ENCODE measurements around the gene IFIT2. TPM values are rescaled to one million over a fixed set of nuclear protein-coding genes. Genes with fewer than 3 reads are reported as not detected.

The IFIT2 gene
- total RNA-seq, 1 experiment from 2014 or later, result 0.15 TPM

DNA sequence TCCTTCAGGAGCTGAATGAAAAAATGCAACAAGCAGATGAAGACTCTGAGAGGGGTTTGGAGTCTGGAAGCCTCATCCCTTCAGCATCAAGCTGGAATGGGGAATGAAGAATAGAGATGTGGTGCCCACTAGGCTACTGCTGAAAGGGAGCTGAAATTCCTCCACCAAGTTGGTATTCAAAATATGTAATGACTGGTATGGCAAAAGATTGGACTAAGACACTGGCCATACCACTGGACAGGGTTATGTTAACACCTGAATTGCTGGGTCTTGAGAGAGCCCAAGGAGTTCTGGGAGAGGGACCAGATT, 5.4 kb downstream of the IFIT2 start (continued):
- TF ChIP-seq, protein P1, sequence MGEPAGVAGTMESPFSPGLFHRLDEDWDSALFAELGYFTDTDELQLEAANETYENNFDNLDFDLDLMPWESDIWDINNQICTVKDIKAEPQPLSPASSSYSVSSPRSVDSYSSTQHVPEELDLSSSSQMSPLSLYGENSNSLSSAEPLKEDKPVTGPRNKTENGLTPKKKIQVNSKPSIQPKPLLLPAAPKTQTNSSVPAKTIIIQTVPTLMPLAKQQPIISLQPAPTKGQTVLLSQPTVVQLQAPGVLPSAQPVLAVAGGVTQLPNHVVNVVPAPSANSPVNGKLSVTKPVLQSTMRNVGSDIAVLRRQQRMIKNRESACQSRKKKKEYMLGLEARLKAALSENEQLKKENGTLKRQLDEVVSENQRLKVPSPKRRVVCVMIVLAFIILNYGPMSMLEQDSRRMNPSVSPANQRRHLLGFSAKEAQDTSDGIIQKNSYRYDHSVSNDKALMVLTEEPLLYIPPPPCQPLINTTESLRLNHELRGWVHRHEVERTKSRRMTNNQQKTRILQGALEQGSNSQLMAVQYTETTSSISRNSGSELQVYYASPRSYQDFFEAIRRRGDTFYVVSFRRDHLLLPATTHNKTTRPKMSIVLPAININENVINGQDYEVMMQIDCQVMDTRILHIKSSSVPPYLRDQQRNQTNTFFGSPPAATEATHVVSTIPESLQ (CRISPR knock-in tag; IDR thresholded peaks at IDR 0.05), result no peak
- TF ChIP-seq HMGA2 (CRISPR knock-in tag; IDR thresholded peaks at IDR 0.05) (no peak), GRHL2 (CRISPR knock-in tag; IDR thresholded peaks at IDR 0.05; ENCODE audit: insufficient replicate concordance, severe bottlenecking) (no peak), ZNF671 (CRISPR knock-in tag; IDR thresholded peaks at IDR 0.05) (no peak), NFATC4 (CRISPR knock-in tag; IDR thresholded peaks at IDR 0.05) (no peak), E2F5 (CRISPR knock-in tag; IDR thresholded peaks at IDR 0.05) (no peak), OVOL2 (CRISPR knock-in tag; IDR thresholded peaks at IDR 0.05; ENCODE audit: borderline replicate concordance) (no peak), NR3C1 (CRISPR knock-in tag; conservative IDR thresholded peaks at IDR 0.05; ENCODE audit: low read depth) (no peak)

DNA sequence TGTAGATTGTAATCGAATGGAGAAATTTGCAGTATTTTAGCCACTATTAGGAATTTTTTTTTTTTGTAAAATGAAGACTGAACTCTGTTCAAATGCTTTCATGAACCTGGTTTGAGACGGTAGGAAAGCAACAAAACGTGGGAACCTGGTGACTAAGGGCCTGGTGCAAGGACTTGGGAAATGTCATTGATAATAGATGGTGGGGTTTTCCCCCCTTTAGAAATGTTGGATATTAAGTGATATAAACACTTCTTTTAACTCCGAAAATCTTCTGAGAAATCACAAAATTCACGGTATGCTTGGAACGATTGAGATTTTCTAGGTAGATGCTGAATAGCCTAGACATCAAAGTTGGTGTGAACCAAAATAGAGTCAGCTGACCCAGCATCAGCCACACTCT, 6.4 kb downstream of the IFIT2 start:
- H3K9me3 Mint-ChIP-seq, result no peaks in the 10 kb centered on the region
- DNase-seq (ENCODE audit: low spot score) (no peak), ATAC-seq (no peak)
- H3K27me3 Mint-ChIP-seq (ENCODE audit: low read depth), result no peaks in the 10 kb centered on the region
- ChIA-PET CTCF (interaction anchor here (1.7 kb wide), 1 partner anchor 61 kb away, joined by 6 read pairs; no protein-coding TSS in a partner anchor), POLR2A (no interaction called here)
- H3K27ac Mint-ChIP-seq, result no peak overlapping the region
- H3K4me1 Mint-ChIP-seq, result peaks cover 3% of the 10 kb centered on the region
- H3K4me3 Mint-ChIP-seq, result no peak overlapping the region
- no peak for TF ChIP-seq ZNF121 (CRISPR knock-in tag; IDR thresholded peaks at IDR 0.05)
- TF ChIP-seq ZNF138 (CRISPR knock-in tag; conservative IDR thresholded peaks at IDR 0.05), result no peak
- TF ChIP-seq, protein P2, sequence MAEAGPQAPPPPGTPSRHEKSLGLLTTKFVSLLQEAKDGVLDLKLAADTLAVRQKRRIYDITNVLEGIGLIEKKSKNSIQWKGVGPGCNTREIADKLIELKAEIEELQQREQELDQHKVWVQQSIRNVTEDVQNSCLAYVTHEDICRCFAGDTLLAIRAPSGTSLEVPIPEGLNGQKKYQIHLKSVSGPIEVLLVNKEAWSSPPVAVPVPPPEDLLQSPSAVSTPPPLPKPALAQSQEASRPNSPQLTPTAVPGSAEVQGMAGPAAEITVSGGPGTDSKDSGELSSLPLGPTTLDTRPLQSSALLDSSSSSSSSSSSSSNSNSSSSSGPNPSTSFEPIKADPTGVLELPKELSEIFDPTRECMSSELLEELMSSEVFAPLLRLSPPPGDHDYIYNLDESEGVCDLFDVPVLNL (CRISPR knock-in tag; IDR thresholded peaks at IDR 0.05; ENCODE audit: borderline replicate concordance, low read depth), result no peak
- TF ChIP-seq, protein P3, sequence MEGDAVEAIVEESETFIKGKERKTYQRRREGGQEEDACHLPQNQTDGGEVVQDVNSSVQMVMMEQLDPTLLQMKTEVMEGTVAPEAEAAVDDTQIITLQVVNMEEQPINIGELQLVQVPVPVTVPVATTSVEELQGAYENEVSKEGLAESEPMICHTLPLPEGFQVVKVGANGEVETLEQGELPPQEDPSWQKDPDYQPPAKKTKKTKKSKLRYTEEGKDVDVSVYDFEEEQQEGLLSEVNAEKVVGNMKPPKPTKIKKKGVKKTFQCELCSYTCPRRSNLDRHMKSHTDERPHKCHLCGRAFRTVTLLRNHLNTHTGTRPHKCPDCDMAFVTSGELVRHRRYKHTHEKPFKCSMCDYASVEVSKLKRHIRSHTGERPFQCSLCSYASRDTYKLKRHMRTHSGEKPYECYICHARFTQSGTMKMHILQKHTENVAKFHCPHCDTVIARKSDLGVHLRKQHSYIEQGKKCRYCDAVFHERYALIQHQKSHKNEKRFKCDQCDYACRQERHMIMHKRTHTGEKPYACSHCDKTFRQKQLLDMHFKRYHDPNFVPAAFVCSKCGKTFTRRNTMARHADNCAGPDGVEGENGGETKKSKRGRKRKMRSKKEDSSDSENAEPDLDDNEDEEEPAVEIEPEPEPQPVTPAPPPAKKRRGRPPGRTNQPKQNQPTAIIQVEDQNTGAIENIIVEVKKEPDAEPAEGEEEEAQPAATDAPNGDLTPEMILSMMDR (IDR thresholded peaks at IDR 0.05), result no peak
- TF ChIP-seq NFYB (CRISPR knock-in tag; conservative IDR thresholded peaks at IDR 0.05; ENCODE audit: low read depth), result no peak
- TF ChIP-seq ZNF671 (CRISPR knock-in tag; IDR thresholded peaks at IDR 0.05), result no peak
- no peak for TF ChIP-seq ATF1 (CRISPR knock-in tag; IDR thresholded peaks at IDR 0.05)
- TF ChIP-seq ELF4 (CRISPR knock-in tag; IDR thresholded peaks at IDR 0.05; ENCODE audit: low read depth), result no peak
- TF ChIP-seq IRF2 (CRISPR knock-in tag; IDR thresholded peaks at IDR 0.05; ENCODE audit: borderline replicate concordance, low read depth), result no peak
- no peak for TF ChIP-seq NR2C2 (CRISPR knock-in tag; IDR thresholded peaks at IDR 0.05)
- TF ChIP-seq, protein P4, sequence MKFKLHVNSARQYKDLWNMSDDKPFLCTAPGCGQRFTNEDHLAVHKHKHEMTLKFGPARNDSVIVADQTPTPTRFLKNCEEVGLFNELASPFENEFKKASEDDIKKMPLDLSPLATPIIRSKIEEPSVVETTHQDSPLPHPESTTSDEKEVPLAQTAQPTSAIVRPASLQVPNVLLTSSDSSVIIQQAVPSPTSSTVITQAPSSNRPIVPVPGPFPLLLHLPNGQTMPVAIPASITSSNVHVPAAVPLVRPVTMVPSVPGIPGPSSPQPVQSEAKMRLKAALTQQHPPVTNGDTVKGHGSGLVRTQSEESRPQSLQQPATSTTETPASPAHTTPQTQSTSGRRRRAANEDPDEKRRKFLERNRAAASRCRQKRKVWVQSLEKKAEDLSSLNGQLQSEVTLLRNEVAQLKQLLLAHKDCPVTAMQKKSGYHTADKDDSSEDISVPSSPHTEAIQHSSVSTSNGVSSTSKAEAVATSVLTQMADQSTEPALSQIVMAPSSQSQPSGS (CRISPR knock-in tag; IDR thresholded peaks at IDR 0.05; ENCODE audit: borderline replicate concordance, low read depth), result no peak
- TF ChIP-seq ZNF396 (CRISPR knock-in tag; IDR thresholded peaks at IDR 0.05; ENCODE audit: borderline replicate concordance), result no peak
- no peak for TF ChIP-seq ZMAT4 (CRISPR knock-in tag; IDR thresholded peaks at IDR 0.05)
- no peak for TF ChIP-seq E2F5 (CRISPR knock-in tag; IDR thresholded peaks at IDR 0.05)
- no peak for TF ChIP-seq ZBTB21 (CRISPR knock-in tag; IDR thresholded peaks at IDR 0.05; ENCODE audit: borderline replicate concordance)
- TF ChIP-seq E2F1 (CRISPR knock-in tag; IDR thresholded peaks at IDR 0.05), result no peak
- no peak for TF ChIP-seq ZNF263 (CRISPR knock-in tag; IDR thresholded peaks at IDR 0.05; ENCODE audit: low read depth)
- no peak for TF ChIP-seq MXD4 (CRISPR knock-in tag; IDR thresholded peaks at IDR 0.05; ENCODE audit: borderline replicate concordance)
- TF ChIP-seq EMX1 (CRISPR knock-in tag; IDR thresholded peaks at IDR 0.05), result no peak
- TF ChIP-seq GABPB1 (CRISPR knock-in tag; IDR thresholded peaks at IDR 0.05), result no peak
- H3K36me3 Mint-ChIP-seq, result no peaks in the 10 kb centered on the region
